ENCODE measurements around the gene GLRA2. TPM values are rescaled to one million over a fixed set of nuclear protein-coding genes. Genes with fewer than 3 reads are reported as not detected.

The GLRA2 gene
- total RNA-seq, 1 donor from 2014 or later: not detected

- Histone ChIP-seq H3K36me3 (no peaks in the 10 kb centered on the region), H3K4me1 (no peaks in the 10 kb centered on the region), H3K27ac (no peak overlapping the region), H3K27me3 (no peaks in the 10 kb centered on the region), H3K4me3 (no peak overlapping the region), H3K9me3 (no peaks in the 10 kb centered on the region)
- DNase-seq (ENCODE audit: extremely low spot score in 2 of 2): no peak
- TF ChIP-seq POLR2AphosphoS5 (IDR thresholded peaks at IDR 0.05; ENCODE audit: insufficient read depth in 1 of 2, low read depth in 1 of 2) (no peak), POLR2A (IDR thresholded peaks at IDR 0.05) (no peak), CTCF (IDR thresholded peaks at IDR 0.05) (no peak)
- intact Hi-C loops (cut with DNase I): no loop called here
These were observed 189.1 kb downstream of the GLRA2 start for GRCh38 chrX:14718403-14718802.

DNA sequence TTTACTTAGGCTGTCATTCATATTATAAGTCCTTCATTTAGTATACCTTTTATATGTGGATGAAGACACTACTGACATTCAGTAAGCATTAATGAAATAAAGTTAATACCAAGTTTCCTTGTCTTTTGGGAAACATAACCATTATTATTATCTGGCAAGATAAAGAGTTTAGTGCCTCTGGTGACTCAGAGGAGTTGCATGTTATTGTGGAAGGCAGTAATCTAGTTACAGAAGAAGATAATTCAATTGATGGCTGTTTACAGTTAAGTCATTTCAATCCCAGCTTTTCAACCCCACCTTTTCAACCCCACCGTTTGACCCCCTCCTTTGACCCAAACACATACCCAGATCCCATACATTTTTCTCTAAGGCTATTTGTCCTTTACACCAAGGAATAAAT lies 199.7 kb downstream of the GLRA2 start:
- intact Hi-C loops (cut with DNase I): no loop called here
- Histone ChIP-seq H3K9me3 (no peaks in the 10 kb centered on the region), H3K36me3 (no peaks in the 10 kb centered on the region), H3K4me1 (no peaks in the 10 kb centered on the region), H3K4me3 (no peak overlapping the region), H3K27me3 (no peaks in the 10 kb centered on the region), H3K27ac (no peak overlapping the region)
- DNase-seq (ENCODE audit: extremely low spot score in 2 of 2): no peak
- TF ChIP-seq POLR2A (IDR thresholded peaks at IDR 0.05) (no peak), POLR2AphosphoS5 (IDR thresholded peaks at IDR 0.05; ENCODE audit: insufficient read depth in 1 of 2, low read depth in 1 of 2) (no peak), CTCF (IDR thresholded peaks at IDR 0.05) (no peak)

GRCh38 chrX:14738643-14739042 lies 209.3 kb downstream of the GLRA2 start:
- intact Hi-C loops (cut with DNase I): no loop called here
- Histone ChIP-seq H3K4me1 (no peaks in the 10 kb centered on the region), H3K36me3 (no peaks in the 10 kb centered on the region), H3K27me3 (no peaks in the 10 kb centered on the region), H3K27ac (no peak overlapping the region), H3K9me3 (no peaks in the 10 kb centered on the region), H3K4me3 (no peak overlapping the region)
- TF ChIP-seq CTCF (IDR thresholded peaks at IDR 0.05) (no peak), POLR2AphosphoS5 (IDR thresholded peaks at IDR 0.05; ENCODE audit: insufficient read depth in 1 of 2, low read depth in 1 of 2) (no peak), POLR2A (IDR thresholded peaks at IDR 0.05) (no peak)
- no peak for DNase-seq (ENCODE audit: extremely low spot score in 2 of 2)

- intact Hi-C loops (cut with DNase I): loop anchor here (5.0 kb wide), 2 partner anchors 129 to 324 kb away; no protein-coding TSS in a partner anchor
- Histone ChIP-seq H3K9me3 (no peaks in the 10 kb centered on the region), H3K4me3 (no peak overlapping the region), H3K4me1 (no peaks in the 10 kb centered on the region), H3K27me3 (no peaks in the 10 kb centered on the region), H3K36me3 (no peaks in the 10 kb centered on the region), H3K27ac (no peak overlapping the region)
- DNase-seq (ENCODE audit: extremely low spot score in 2 of 2): no peak
- TF ChIP-seq CTCF (IDR thresholded peaks at IDR 0.05) (no peak), POLR2AphosphoS5 (IDR thresholded peaks at IDR 0.05; ENCODE audit: insufficient read depth in 1 of 2, low read depth in 1 of 2) (no peak)
These were observed 224.1 kb downstream of the GLRA2 start for GRCh38 chrX:14753441-14753840.

DNA sequence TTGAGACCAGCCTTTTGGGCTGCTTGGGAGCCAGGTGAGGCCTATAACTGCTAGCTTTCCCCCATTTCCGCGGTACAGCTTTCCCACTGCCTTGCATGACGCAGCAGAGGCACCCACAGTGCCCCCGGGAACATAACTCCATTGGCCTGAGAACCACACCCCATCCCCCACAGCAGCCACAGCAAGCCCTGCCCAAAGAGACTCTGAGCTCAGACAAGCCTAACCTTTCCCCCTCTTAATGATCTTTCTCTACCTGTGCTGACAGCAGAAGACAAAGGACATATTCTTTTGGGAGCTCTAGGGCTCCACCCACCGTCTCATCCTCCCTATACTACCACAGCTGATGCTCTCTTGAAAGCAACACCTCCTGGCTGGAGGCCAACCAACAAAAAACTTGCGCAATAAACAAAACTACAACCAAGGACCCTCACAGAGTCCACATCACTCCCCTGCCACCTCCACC lies 228.7 kb downstream of the GLRA2 start:
- no peak overlapping the region for H3K27ac ChIP-seq
- H3K4me1 ChIP-seq: no peaks in the 10 kb centered on the region
- no peak for DNase-seq (ENCODE audit: extremely low spot score in 2 of 2)
- H3K4me3 ChIP-seq: no peak overlapping the region
- no peak for TF ChIP-seq POLR2AphosphoS5 (IDR thresholded peaks at IDR 0.05; ENCODE audit: insufficient read depth in 1 of 2, low read depth in 1 of 2)
- no peak for TF ChIP-seq CTCF (IDR thresholded peaks at IDR 0.05)
- TF ChIP-seq POLR2A (IDR thresholded peaks at IDR 0.05): no peak
- intact Hi-C loops (cut with DNase I): no loop called here
- no peaks in the 10 kb centered on the region for H3K36me3 ChIP-seq
- no peaks in the 10 kb centered on the region for H3K27me3 ChIP-seq
- H3K9me3 ChIP-seq: no peaks in the 10 kb centered on the region

All from vagina (tissue), 2 donors.